Kidney (tissue), 22 donors: ENCODE data around the gene GCNT2. TPM values are rescaled to one million over a fixed set of nuclear protein-coding genes. Genes with fewer than 3 reads are reported as not detected.

Experiments
- DNase-seq, 5 donors: peaks; one replicate each; pipeline ENCODE4 v3.0.0-alpha.2; 2013 to 2020
- FAIRE-seq: peaks from 2 replicates; lab custom pipeline; 2012; peaks lifted over from hg19 to GRCh38; lab: Jason Lieb, UNC
- H3K27ac ChIP-seq, 2 donors: one replicate each; pipeline ENCODE4 v1.7.0; 2013; ENCODE audit warnings: low read depth in 2 of 2, low read length in 2 of 2, inconsistent platforms in 1 of 2
- H3K27me3 ChIP-seq: one replicate; pipeline ENCODE4 v1.7.1; 2013; ENCODE audit warnings: low read length, inconsistent platforms; ENCODE audit not compliant: control insufficient read depth, insufficient read depth
- H3K36me3 ChIP-seq, 3 donors: one replicate each; pipeline versions ENCODE4 v1.7.0 to v1.7.1; 2013; ENCODE audit warnings: low read length in 3 of 3, control low read depth in 1 of 3, inconsistent platforms in 1 of 3; ENCODE audit not compliant: insufficient read depth in 3 of 3, control insufficient read depth in 2 of 3
- H3K4me1 ChIP-seq, 3 donors: one replicate each; pipeline versions ENCODE4 v1.7.0 to v1.7.1; 2013; ENCODE audit warnings: low read length in 3 of 3, inconsistent platforms in 1 of 3, low read depth in 1 of 3; ENCODE audit not compliant: control insufficient read depth in 2 of 3, insufficient read depth in 2 of 3
- H3K4me3 ChIP-seq, 3 donors: one replicate each; pipeline versions ENCODE4 v1.7.0 to v1.8.1; 2013; ENCODE audit warnings: low read length in 3 of 3, control low read depth in 1 of 3, inconsistent platforms in 1 of 3
- H3K9ac ChIP-seq, 3 donors: one replicate each; pipeline versions ENCODE4 v1.7.0 to v1.7.1; 2013; ENCODE audit warnings: low read length in 3 of 3, control low read depth in 1 of 3, inconsistent platforms in 1 of 3
- H3K9me3 ChIP-seq, 3 donors: one replicate each; pipeline versions ENCODE4 v1.7.0 to v1.7.1; 2013; ENCODE audit warnings: low read length in 3 of 3, control low read depth in 1 of 3, inconsistent platforms in 1 of 3; ENCODE audit not compliant: control insufficient read depth in 2 of 3, insufficient read depth in 1 of 3
- CTCF ChIP-seq: IDR thresholded peaks from 3 replicates; pipeline ENCODE4 v1.5.1; 2012; ENCODE audit warnings: mild to moderate bottlenecking, moderate library complexity, borderline replicate concordance; ENCODE audit not compliant: insufficient read depth; ENCODE audit errors: extremely low read depth
- intact Hi-C: fragments of 100-400 bp; cut with DNase I; formaldehyde crosslinking; loops from one replicate; pipeline ENCODE4 v1.11.1; 2022
- long read RNA-seq, 10 donors: library from polyadenylated mRNA in 1 of 10; unstranded in 1 of 10; transcript quantifications; one replicate each; pipeline ENCODE4 v2.0.0 and lab custom pipeline, GENCODE V29; 2021 to 2026
- polyA plus RNA-seq: library from polyadenylated mRNA; stranded (reverse); fragments of 350-450 nt; fragmentation: Illumina TruSeq; extraction: RNeasy Lipid Tissue Mini Kit (QIAGEN cat#74804); gene quantifications from one replicate; pipeline ENCODE4 v1.2.3, GENCODE V29; 2014; ENCODE audit warnings: low read depth, low replicate concordance; ENCODE audit not compliant: insufficient read depth
- total RNA-seq: library from RNA; stranded (reverse); fragmentation: NEBNext Ultra II Directional; extraction: Animal tissue kit (Norgen Biotek cat#: 25700); gene quantifications from one replicate; pipeline ENCODE4 v1.2.1, GENCODE V29; 2021
- donor health status: control.
- donor health status: control.
- donor health status: control.
- donor health status: control.
- donor health status: control.
- donor health status: DM: yes; HTN: yes; CAD: no.
- donor health status: Normal renal cell carcinoma (clear cell type).

Gene GCNT2
- total RNA-seq: 12.5 TPM
- polyA plus RNA-seq: 10.5 TPM
- long read RNA-seq, donor 1, full-length matches to known transcripts: 1 of 1 reads
- long read RNA-seq, donor 1, partial matches to known transcripts: 0 of 1 reads
- long read RNA-seq, donor 1, other reads (novel, unspliced or antisense): 0 of 1 reads
- long read RNA-seq, donor 2, full-length matches to known transcripts: 3 of 3 reads
- long read RNA-seq, donor 2, partial matches to known transcripts: 0 of 3 reads
- long read RNA-seq, donor 2, other reads (novel, unspliced or antisense): 0 of 3 reads
- long read RNA-seq, donor 3, full-length matches to known transcripts: 8 of 8 reads
- long read RNA-seq, donor 3, partial matches to known transcripts: 0 of 8 reads
- long read RNA-seq, donor 3, other reads (novel, unspliced or antisense): 0 of 8 reads
- long read RNA-seq, donor 4, full-length matches to known transcripts: 3 of 3 reads
- long read RNA-seq, donor 4, partial matches to known transcripts: 0 of 3 reads
- long read RNA-seq, donor 4, other reads (novel, unspliced or antisense): 0 of 3 reads
- long read RNA-seq, donor 5, full-length matches to known transcripts: 1 of 1 reads
- long read RNA-seq, donor 5, partial matches to known transcripts: 0 of 1 reads
- long read RNA-seq, donor 5, other reads (novel, unspliced or antisense): 0 of 1 reads
- long read RNA-seq, donor 6, full-length matches to known transcripts: 1 of 1 reads
- long read RNA-seq, donor 6, partial matches to known transcripts: 0 of 1 reads
- long read RNA-seq, donor 6, other reads (novel, unspliced or antisense): 0 of 1 reads
- long read RNA-seq, donor 7, full-length matches to known transcripts: 3 of 9 reads
- long read RNA-seq, donor 7, partial matches to known transcripts: 0 of 9 reads
- long read RNA-seq, donor 7, other reads (novel, unspliced or antisense): 6 of 9 reads
- long read RNA-seq, donor 8, full-length matches to known transcripts: 1 of 1 reads
- long read RNA-seq, donor 8, partial matches to known transcripts: 0 of 1 reads
- long read RNA-seq, donor 8, other reads (novel, unspliced or antisense): 0 of 1 reads
- long read RNA-seq, donor 9: 0 reads
- long read RNA-seq, donor 10, full-length matches to known transcripts: 2 of 2 reads
- long read RNA-seq, donor 10, partial matches to known transcripts: 0 of 2 reads
- long read RNA-seq, donor 10, other reads (novel, unspliced or antisense): 0 of 2 reads

GRCh38 chr6:10521104-10521808 is at the start of gene GCNT2:
GCNT2 (plus strand) TSS chr6:10521351; CDS start chr6:10528912, 7,561 bp downstream.
- H3K36me3 ChIP-seq: no peaks in the 10 kb centered on the region
- intact Hi-C loops: no loop called here
- no peaks in the 10 kb centered on the region for H3K9me3 ChIP-seq
- DNase-seq (peak in 4 of 5 donors; percentile 87 to 96 (median 92)), FAIRE-seq (no peak)
- H3K4me3 ChIP-seq: peak within 1 kb of the TSS; percentile 42 to 57 (median 46)
- H3K27ac ChIP-seq: peak within 1 kb of the TSS; percentile 77 to 91
- no peak for TF ChIP-seq CTCF
- H3K9ac ChIP-seq: peak within 1 kb of the TSS; percentile 7 to 49 (median 8)
- H3K27me3 ChIP-seq: no peaks in the 10 kb centered on the region
- H3K4me1 ChIP-seq: peaks cover 6 to 7% (median 7%) of the 10 kb centered on the region in 3 donors

- H3K9ac ChIP-seq: no peak overlapping the region
- DNase-seq (no peak), FAIRE-seq (no peak)
- H3K4me1 ChIP-seq: no peaks in the 10 kb centered on the region
- no peak for TF ChIP-seq CTCF
- no peaks in the 10 kb centered on the region for H3K36me3 ChIP-seq
- no peaks in the 10 kb centered on the region for H3K9me3 ChIP-seq
- intact Hi-C loops: loop anchor here (10.0 kb wide), 1 partner anchor 332 kb away; no protein-coding TSS in a partner anchor
- no peak overlapping the region for H3K27ac ChIP-seq
- H3K27me3 ChIP-seq: no peaks in the 10 kb centered on the region
- no peak overlapping the region for H3K4me3 ChIP-seq
These were observed 48.5 kb upstream of the GCNT2 start for GRCh38 chr6:10472634-10473033.
